Activated naive CD4-positive, alpha-beta T cell treated with anti-CD3 and anti-CD28 coated beads, Interleukin-2, amount 10 ng/mL, durations not matched to agents 7 days and 5 days (primary cell): ENCODE measurements around the gene PIK3IP1.
A peak's percentile ranks its signal among the peaks of the same experiment; 100 is the strongest.

ENCODE experiments used
- CTCF ChIA-PET: fragments of 350-600 bp; sonication (Branson Sonifier 250); formaldehyde crosslinking; loops from one replicate; lab custom pipeline; 2021; ENCODE audit warnings: antibody characterized with exemption; lab: Charles Lee
- DNase-seq: peaks from one replicate; pipeline ENCODE4 v3.0.0-alpha.2; 2020
- H3K27ac Mint-ChIP-seq: one replicate; pipeline ENCODE4 v1.8.0; 2021; ENCODE audit warnings: mild to moderate bottlenecking, moderate library complexity, mixed read lengths
- H3K27me3 Mint-ChIP-seq: one replicate; pipeline ENCODE4 v1.8.0; 2021; ENCODE audit warnings: mild to moderate bottlenecking, mixed read lengths
- H3K36me3 Mint-ChIP-seq: one replicate; pipeline ENCODE4 v1.8.0; 2021; ENCODE audit warnings: mixed read lengths
- H3K4me1 Mint-ChIP-seq: one replicate; pipeline ENCODE4 v1.8.0; 2021; ENCODE audit warnings: mixed read lengths
- H3K4me3 Mint-ChIP-seq: one replicate; pipeline ENCODE4 v1.8.0; 2021; ENCODE audit warnings: mild to moderate bottlenecking, moderate library complexity, mixed read lengths
- H3K9me3 Mint-ChIP-seq: one replicate; pipeline ENCODE4 v1.8.0; 2021; ENCODE audit warnings: mixed read lengths

Gene PIK3IP1

GRCh38 chr22:31279821-31280505 is 12.3 kb downstream of the PIK3IP1 start:
- H3K36me3 Mint-ChIP-seq = peaks cover 86% of the 10 kb centered on the region
- CTCF ChIA-PET = interaction anchor here (0.7 to 2.4 kb wide), 4 partner anchors 12 to 68 kb away, joined by 3 to 10 read pairs (median 6); partner anchors contain the start of genes LIMK2 and PIK3IP1
- H3K27ac Mint-ChIP-seq = peak overlapping the region; percentile 98
- H3K9me3 Mint-ChIP-seq = no peaks in the 10 kb centered on the region
- H3K4me1 Mint-ChIP-seq = peaks cover 84% of the 10 kb centered on the region
- peak overlapping the region; percentile 36 for H3K4me3 Mint-ChIP-seq
- DNase-seq = no peak
- H3K27me3 Mint-ChIP-seq = no peaks in the 10 kb centered on the region

GRCh38 chr22:31279327-31279669 is 13.0 kb downstream of the PIK3IP1 start:
- Mint-ChIP-seq H3K4me3 (peak overlapping the region; percentile 38), H3K27me3 (no peaks in the 10 kb centered on the region), H3K27ac (peak overlapping the region; percentile 98), H3K36me3 (peaks cover 84% of the 10 kb centered on the region), H3K4me1 (peaks cover 77% of the 10 kb centered on the region), H3K9me3 (no peaks in the 10 kb centered on the region)
- CTCF ChIA-PET = interaction anchor here (0.7 to 2.4 kb wide), 3 partner anchors 13 to 67 kb away, joined by 3 to 10 read pairs (median 9); partner anchors contain the start of genes LIMK2 and PIK3IP1
- no peak for DNase-seq

- Mint-ChIP-seq H3K4me3 (peak overlapping the region; percentile 38), H3K27ac (peak overlapping the region; percentile 98), H3K36me3 (peaks cover 84% of the 10 kb centered on the region), H3K9me3 (no peaks in the 10 kb centered on the region), H3K4me1 (peaks cover 72% of the 10 kb centered on the region), H3K27me3 (no peaks in the 10 kb centered on the region)
- CTCF ChIA-PET = interaction anchor here (1.0 to 2.4 kb wide), 4 partner anchors 12 to 67 kb away, joined by 3 to 10 read pairs (median 6); partner anchors contain the start of genes LIMK2 and PIK3IP1
- peak; percentile 77 for DNase-seq
Measured at GRCh38 chr22:31278626-31279326, 13.5 kb downstream of the PIK3IP1 start.

- H3K4me3 Mint-ChIP-seq = no peak overlapping the region
- no peaks in the 10 kb centered on the region for H3K27me3 Mint-ChIP-seq
- CTCF ChIA-PET = interaction anchor here (1.0 to 2.4 kb wide), 5 partner anchors 12 to 66 kb away, joined by 3 to 10 read pairs (median 4); partner anchors contain the start of genes LIMK2 and PIK3IP1
- H3K36me3 Mint-ChIP-seq = peaks cover 82% of the 10 kb centered on the region
- peak overlapping the region; percentile 98 for H3K27ac Mint-ChIP-seq
- DNase-seq = no peak
- H3K9me3 Mint-ChIP-seq = no peaks in the 10 kb centered on the region
- peaks cover 66% of the 10 kb centered on the region for H3K4me1 Mint-ChIP-seq
Measured at GRCh38 chr22:31278151-31278621, 14.1 kb downstream of the PIK3IP1 start.

GRCh38 chr22:31277741-31278140 is 14.5 kb downstream of the PIK3IP1 start:
- Mint-ChIP-seq H3K4me3 (no peak overlapping the region), H3K9me3 (no peaks in the 10 kb centered on the region), H3K36me3 (peaks cover 81% of the 10 kb centered on the region), H3K27me3 (no peaks in the 10 kb centered on the region), H3K4me1 (peaks cover 67% of the 10 kb centered on the region), H3K27ac (peak overlapping the region; percentile 98)
- CTCF ChIA-PET = interaction anchor here (1.0 to 2.4 kb wide), 5 partner anchors 13 to 66 kb away, joined by 3 to 10 read pairs (median 4); partner anchors contain the start of genes LIMK2 and PIK3IP1
- DNase-seq = no peak

- peaks cover 64% of the 10 kb centered on the region for H3K4me1 Mint-ChIP-seq
- no peak overlapping the region for H3K4me3 Mint-ChIP-seq
- peaks cover 79% of the 10 kb centered on the region for H3K36me3 Mint-ChIP-seq
- DNase-seq = no peak
- CTCF ChIA-PET = interaction anchor here (0.6 kb wide), 1 partner anchor 167 kb away, joined by 3 read pairs; no protein-coding TSS in a partner anchor
- H3K27ac Mint-ChIP-seq = peak overlapping the region; percentile 69
- H3K9me3 Mint-ChIP-seq = no peaks in the 10 kb centered on the region
- no peaks in the 10 kb centered on the region for H3K27me3 Mint-ChIP-seq
Measured at GRCh38 chr22:31276426-31277167, 15.7 kb downstream of the PIK3IP1 start.

- Mint-ChIP-seq H3K9me3 (no peaks in the 10 kb centered on the region), H3K36me3 (peaks cover 76% of the 10 kb centered on the region), H3K27ac (peak overlapping the region; percentile 69), H3K4me1 (peaks cover 56% of the 10 kb centered on the region), H3K4me3 (no peak overlapping the region), H3K27me3 (no peaks in the 10 kb centered on the region)
- CTCF ChIA-PET = interaction anchor here (0.9 kb wide), 1 partner anchor 15 kb away, joined by 3 read pairs; no protein-coding TSS in a partner anchor
- DNase-seq = no peak
Measured at GRCh38 chr22:31275576-31275975, 16.7 kb downstream of the PIK3IP1 start.

GRCh38 chr22:31275018-31275417 is 17.3 kb downstream of the PIK3IP1 start:
- Mint-ChIP-seq H3K27ac (peak overlapping the region; percentile 53), H3K4me3 (no peak overlapping the region), H3K27me3 (no peaks in the 10 kb centered on the region), H3K36me3 (peaks cover 76% of the 10 kb centered on the region), H3K4me1 (peaks cover 56% of the 10 kb centered on the region), H3K9me3 (no peaks in the 10 kb centered on the region)
- CTCF ChIA-PET = interaction anchor here (0.9 to 1.2 kb wide), 2 partner anchors 15 to 168 kb away, joined by 3 to 5 read pairs; partner anchors contain the start of gene SELENOM
- no peak for DNase-seq

- no peak for DNase-seq
- Mint-ChIP-seq H3K4me1 (peaks cover 49% of the 10 kb centered on the region), H3K36me3 (peaks cover 74% of the 10 kb centered on the region), H3K9me3 (no peaks in the 10 kb centered on the region), H3K27ac (peak overlapping the region; percentile 64), H3K4me3 (no peak overlapping the region), H3K27me3 (no peaks in the 10 kb centered on the region)
- CTCF ChIA-PET = interaction anchor here (0.6 to 4.6 kb wide), 12 partner anchors 9 to 167 kb away, joined by 3 to 47 read pairs (median 8); partner anchors contain the start of genes LIMK2, PIK3IP1 and SELENOM
Measured at GRCh38 chr22:31274017-31274416, 18.3 kb downstream of the PIK3IP1 start.

- Mint-ChIP-seq H3K4me1 (peaks cover 37% of the 10 kb centered on the region), H3K9me3 (no peaks in the 10 kb centered on the region), H3K4me3 (no peak overlapping the region), H3K27ac (no peak overlapping the region), H3K27me3 (no peaks in the 10 kb centered on the region), H3K36me3 (peaks cover 72% of the 10 kb centered on the region)
- DNase-seq = peak; percentile 71
- CTCF ChIA-PET = interaction anchor here (0.6 to 4.6 kb wide), 30 partner anchors 10 to 508 kb away, joined by 3 to 47 read pairs (median 4); partner anchors contain the start of genes LIMK2, PIK3IP1, PLA2G3 and SELENOM
Measured at GRCh38 chr22:31272522-31273446, 19.5 kb downstream of the PIK3IP1 start.

- Mint-ChIP-seq H3K36me3 (peaks cover 70% of the 10 kb centered on the region), H3K9me3 (no peaks in the 10 kb centered on the region), H3K27ac (peak overlapping the region; percentile 61), H3K27me3 (no peaks in the 10 kb centered on the region), H3K4me1 (peaks cover 28% of the 10 kb centered on the region), H3K4me3 (no peak overlapping the region)
- no peak for DNase-seq
- CTCF ChIA-PET = interaction anchor here (1.7 to 4.6 kb wide), 5 partner anchors 14 to 164 kb away, joined by 8 to 47 read pairs (median 19); partner anchors contain the start of genes LIMK2, PIK3IP1 and SELENOM
Measured at GRCh38 chr22:31271485-31271884, 20.8 kb downstream of the PIK3IP1 start.

- Mint-ChIP-seq H3K36me3 (peaks cover 70% of the 10 kb centered on the region), H3K9me3 (no peaks in the 10 kb centered on the region), H3K27me3 (no peaks in the 10 kb centered on the region), H3K4me3 (no peak overlapping the region), H3K4me1 (peaks cover 25% of the 10 kb centered on the region), H3K27ac (peak overlapping the region; percentile 61)
- no peak for DNase-seq
- CTCF ChIA-PET = interaction anchor here (1.6 to 4.6 kb wide), 6 partner anchors 15 to 163 kb away, joined by 4 to 47 read pairs (median 9); partner anchors contain the start of genes LIMK2, PIK3IP1 and SELENOM
Measured at GRCh38 chr22:31271026-31271425, 21.3 kb downstream of the PIK3IP1 start.
